HuH-7 (cell line): ENCODE measurements around the gene TMEM86B.

ENCODE experiments used
- DNase-seq: peaks from one replicate; pipeline ENCODE4 v3.0.0; 2011; ENCODE audit warnings: low spot score

TMEM86B gene

DNA sequence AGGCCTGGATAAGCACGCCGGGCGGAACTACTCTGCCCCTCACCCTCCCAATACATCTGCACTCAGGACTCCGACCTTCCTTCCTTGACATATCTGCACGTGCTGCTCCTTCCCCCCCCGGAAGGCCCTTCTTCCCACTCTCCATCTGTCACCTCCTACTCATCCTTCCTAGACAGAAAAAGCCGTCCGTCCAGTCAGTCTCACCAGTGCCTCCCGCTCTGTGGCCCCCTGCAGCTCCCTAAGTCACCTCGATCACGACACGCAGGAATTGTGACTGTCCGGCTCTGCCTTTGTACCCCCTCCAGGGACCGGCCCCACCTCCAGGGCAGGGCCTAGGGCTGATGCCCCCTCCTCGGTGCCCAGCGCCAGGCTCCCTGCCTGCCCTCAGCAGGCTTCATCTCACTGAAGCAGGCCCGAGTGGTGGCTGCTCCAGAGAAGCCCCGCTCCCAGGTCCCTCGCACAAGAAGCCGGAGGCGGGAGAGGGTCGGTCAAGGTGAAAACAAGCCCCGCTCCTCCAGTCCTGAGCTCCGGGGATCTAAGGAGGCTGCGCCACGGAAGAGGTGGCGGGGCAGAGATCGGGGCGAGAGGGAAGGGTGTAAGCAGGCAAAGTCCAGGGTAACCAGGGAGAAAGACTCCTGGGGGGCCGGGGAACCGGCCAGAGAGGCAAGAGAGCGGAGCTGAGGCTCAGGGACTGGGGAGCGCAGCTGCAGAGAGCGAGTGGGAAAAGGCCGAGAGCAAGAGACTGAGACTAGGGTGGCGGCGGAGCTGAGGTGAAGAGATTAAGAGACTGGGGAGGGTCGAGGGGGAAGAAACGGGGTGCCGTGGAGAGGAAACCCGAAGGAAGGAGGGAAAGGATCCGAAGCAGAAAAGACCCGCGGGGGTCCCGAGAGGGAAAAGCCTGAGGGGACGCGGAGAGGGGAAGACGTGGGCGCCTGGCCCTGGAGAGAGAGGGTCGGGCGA, 29.2 kb upstream of the TMEM86B start:
- no peak for DNase-seq

- no peak for DNase-seq
Measured at GRCh38 chr19:55256562-55257460, 28.2 kb upstream of the TMEM86B start.

GRCh38 chr19:55255618-55256423, 27.3 kb upstream of the TMEM86B start:
- DNase-seq, result no peak

- DNase-seq, result no peak
Measured at GRCh38 chr19:55254625-55254977, 26.0 kb upstream of the TMEM86B start.

- DNase-seq, result no peak
Measured at GRCh38 chr19:55253842-55254624, 25.5 kb upstream of the TMEM86B start.

- no peak for DNase-seq
Measured at GRCh38 chr19:55252760-55253663, 24.4 kb upstream of the TMEM86B start.

DNA sequence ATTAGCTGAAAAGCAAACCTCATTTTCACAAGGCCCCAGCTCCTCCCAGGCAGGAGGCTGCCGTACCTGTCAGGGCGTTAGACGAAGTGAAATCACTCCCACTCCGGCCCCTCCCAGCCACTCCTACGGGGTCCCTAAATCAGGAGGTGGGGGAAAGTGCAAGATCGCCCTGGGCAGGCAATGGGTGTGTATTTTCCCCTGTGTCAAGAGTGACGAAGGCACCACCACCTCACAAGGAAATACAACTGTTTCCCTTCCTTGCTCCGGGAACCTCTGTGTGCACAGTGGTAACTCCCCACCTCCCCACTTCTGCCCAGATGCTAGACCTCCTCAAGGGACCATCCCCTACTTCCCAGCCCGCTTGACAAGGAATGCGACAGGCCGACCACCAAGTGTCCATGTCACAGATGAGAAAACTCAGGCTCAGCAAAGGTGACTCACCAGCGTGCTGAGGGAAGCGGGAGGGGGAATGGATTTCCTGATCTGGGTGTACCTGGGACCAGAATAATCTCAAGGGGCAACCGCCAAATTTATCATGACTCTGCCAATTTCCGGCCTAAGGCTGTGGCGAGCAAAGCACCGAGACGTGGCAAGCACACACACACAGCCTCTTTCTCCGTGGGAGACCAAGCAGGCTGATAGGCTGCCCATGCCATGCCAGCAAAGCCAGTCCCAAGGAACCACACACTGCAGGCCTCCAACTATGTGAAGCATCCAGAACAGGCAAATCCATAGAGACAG, 22.9 kb upstream of the TMEM86B start:
- no peak for DNase-seq

GRCh38 chr19:55250262-55251036, 21.9 kb upstream of the TMEM86B start:
- DNase-seq, result no peak

DNA sequence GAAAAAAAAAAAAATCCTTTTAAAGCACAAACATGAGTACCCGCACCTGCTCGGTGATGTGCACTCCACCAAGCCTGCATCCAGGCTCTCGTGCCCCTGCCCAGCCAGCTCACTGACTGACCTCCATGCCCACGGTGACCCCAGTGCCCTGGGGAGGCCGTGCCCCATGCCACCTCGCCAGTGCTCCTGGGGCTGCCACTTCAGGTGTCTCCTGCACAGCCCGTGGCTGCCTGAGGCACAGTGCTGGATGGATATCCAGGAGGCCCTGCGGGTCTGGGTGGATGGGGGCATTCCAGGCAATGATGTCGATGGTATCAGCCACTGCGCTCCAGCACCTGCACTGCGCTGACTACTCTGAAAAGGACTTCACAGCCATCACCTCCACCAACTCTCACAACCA, 21.3 kb upstream of the TMEM86B start:
- DNase-seq, result no peak

DNA sequence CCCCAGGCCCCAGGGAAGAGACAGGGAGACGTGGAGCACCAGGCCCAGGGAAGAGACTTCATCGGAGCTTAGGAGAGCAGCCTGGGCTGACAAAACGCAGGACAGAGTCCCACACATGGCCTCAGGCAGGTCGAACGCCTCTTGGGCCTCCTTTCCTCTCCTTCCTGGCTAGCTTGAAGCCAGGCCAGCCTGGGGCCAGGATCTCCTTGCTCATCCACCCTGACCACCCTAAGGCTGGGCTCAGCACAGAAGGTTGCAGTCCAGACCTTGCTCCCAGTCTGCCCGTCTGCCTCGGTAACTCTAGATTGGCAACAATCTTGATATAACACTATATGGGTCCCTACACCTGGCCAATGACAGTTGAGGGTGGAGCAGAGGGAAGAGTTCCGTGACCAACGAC, 20.1 kb upstream of the TMEM86B start:
- no peak for DNase-seq

GRCh38 chr19:55248166-55248675, 19.7 kb upstream of the TMEM86B start:
- DNase-seq, result no peak

DNA sequence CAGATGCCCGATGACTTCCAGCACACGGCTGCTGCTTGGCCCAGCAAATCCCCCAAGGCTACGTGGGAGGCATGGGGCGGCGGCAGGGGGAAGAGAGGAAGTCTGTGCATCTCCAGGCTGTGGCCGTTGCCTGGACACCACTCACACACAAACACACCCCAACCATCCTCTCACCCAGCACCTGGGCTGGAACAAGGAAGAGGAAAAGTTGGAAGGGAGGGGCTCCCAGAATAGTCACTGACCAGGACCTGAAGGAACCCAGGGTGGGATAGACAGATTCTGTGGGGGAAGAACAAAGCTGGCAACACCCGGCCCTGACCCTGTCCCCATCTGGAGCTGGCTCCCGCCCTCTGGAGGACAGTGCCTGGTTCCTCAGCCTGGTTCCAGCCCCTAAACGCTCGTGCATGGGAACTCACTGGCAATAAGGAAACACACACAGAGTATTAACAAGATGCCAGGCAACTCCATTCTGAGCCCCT, 19.1 kb upstream of the TMEM86B start:
- DNase-seq, result no peak

- DNase-seq, result no peak
Measured at GRCh38 chr19:55246462-55247451, 18.2 kb upstream of the TMEM86B start.

GRCh38 chr19:55245236-55245904, 16.8 kb upstream of the TMEM86B start:
- DNase-seq, result no peak

DNA sequence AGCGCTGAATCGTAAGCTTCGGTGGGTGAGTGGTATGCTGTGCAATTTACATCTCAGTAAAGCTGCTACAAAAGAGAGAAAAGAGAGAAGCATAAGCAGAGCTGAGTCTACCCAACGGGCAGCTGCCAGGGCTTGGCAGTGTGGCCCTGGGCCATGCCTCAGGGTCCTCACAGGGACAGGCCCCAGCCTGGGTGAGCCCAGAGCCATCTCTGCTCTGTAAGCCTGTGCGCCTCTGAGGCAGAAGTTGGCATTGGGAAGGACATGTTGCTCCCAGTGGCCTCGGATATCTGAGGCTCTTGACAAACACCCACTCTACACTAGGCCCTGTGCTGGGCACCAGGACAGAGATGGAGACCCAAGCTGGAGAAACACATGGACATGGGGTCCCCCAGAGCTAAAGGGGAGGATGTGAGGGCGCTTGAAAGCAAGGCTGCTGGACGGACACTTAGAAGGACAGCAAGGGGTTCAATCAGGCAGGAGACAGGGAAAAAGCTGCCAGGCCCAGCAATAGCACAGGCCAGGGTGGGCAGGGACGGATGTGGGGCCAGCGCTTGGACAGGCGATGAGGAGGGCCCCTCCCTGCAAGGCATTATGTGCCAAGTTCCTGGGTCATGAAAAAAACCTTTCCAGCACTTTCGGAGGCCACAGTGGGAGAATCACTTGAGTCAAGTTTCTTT, 15.6 kb upstream of the TMEM86B start:
- DNase-seq, result no peak

GRCh38 chr19:55242517-55242916, 14.0 kb upstream of the TMEM86B start:
- no peak for DNase-seq
